Activated T-cell treated with anti-CD3 and anti-CD28 coated beads for 1 hour (primary cell): ENCODE measurements around the gene S100A11.
"Not testable (repeated sequence)": the region's sequence is repeated elsewhere in the genome, so short reads cannot be mapped to it uniquely, and the experiment has no call there.

Experiments
- DNase-seq: peaks from one replicate; pipeline ENCODE4 v3.0.0-alpha.2; 2020; ENCODE audit warnings: low read depth

Gene S100A11

DNA sequence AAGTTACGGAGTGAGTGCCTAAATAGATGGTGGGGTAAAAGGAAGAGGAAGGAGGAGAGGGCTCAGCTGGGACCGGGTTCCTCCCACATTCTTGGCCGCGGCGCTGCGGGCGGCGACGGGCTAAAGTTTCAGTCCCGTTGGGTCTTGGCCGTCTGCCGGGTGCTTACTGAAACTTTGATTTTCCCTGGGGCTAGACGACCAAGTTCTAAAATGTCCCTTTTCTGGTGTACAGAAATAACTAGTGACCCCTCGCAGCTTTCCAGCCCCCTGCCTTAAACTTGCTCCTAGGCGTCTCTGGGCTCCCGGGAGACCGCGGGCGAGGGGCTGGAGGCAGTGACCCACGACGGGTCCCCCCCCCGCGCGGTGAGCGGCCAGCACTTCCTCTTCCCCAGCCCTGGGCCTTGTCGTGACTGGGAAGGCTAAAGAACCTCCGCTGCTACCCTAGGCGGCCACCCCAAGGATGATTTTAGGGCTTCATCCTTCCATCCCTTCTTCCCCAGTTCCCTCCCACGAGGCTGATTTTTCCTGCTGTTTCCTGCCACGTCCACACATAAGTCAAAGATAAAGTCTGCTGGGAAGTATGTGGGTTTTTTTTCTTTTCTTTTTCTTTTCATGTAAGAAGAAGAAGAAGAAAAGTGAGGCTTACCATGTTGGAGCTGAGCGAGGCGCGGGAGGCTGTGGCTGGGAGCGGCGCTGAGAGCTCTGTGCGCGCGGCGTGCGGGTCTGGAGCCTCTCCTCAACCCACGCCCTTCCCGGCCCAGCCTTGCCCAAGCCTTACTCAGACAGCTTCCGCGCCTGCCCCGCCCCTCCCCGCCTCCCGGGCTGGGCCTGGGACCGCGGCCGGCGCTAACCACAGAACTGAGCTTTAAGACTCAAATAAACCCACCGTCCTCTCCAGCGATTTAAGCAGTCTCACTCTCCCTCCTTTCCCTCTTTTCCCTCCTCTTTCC is at the start of gene S100A11:
Gene S100A11, minus strand, starts transcription at position 738 of the 950 bp plus-strand sequence. Its CDS starts 89 bp downstream, at position 649.
- peak; percentile 63 for DNase-seq

DNA sequence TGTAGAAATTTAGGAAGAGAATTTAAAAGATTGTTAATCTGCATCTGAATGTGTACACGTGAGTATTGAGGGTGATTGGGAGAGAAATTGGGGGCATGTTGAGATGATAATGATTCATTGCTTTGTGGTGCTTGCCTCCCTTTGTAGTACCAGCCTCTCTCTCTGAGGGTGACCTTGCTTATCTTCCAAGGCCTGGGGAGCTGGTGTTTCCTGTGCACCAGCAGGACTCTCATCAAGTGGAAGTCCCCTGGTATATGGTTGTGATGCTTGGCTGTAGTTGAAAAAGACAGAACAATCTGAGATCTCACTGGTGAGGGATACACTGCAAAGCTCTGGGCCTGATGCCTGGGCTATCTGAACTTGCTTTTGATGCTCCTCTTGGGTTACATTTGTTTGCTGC is 48.0 kb upstream of the S100A11 start:
- DNase-seq = no peak

DNA sequence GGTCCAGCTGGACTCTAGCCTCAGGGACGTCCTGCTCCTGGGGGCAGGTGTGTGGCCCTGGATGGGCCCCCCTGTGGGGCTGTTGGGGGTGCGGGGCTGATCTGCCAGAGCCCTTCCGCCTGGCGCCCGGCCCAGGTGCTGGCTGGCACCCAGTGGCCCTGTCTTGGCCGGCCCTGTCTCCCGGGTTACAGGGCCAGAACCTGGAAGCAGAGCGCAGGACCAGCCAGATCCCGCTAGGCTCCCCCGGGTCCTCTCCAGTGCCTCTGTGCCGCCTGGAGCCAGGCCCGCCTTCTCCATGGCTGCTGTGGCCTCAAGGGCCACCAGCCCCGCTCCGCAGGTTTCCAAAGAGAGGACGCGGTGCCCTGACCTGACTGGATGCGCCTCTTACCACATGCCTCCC is 44.2 kb upstream of the S100A11 start:
- not testable (repeated sequence) for DNase-seq

DNA sequence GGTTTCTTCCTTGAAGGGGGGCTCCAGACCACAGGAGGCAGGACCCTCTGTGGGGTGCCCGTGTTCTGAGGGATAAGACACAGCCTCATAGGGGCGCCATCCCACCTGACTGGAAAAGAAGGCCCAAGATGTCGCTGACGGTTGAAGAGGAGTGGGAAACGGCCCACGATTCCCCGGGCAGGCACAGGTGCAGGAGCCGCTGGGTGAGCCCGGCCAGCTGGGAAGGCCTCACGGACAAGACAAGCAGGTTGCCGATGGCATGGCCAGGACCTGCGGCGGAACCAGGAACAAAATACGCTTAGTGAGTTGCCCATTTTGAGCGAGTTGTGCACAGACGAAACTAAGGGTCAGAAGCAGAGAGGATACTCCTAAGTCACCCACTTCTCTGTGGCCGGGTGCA is 43.7 kb upstream of the S100A11 start:
- DNase-seq = not testable (repeated sequence)

DNA sequence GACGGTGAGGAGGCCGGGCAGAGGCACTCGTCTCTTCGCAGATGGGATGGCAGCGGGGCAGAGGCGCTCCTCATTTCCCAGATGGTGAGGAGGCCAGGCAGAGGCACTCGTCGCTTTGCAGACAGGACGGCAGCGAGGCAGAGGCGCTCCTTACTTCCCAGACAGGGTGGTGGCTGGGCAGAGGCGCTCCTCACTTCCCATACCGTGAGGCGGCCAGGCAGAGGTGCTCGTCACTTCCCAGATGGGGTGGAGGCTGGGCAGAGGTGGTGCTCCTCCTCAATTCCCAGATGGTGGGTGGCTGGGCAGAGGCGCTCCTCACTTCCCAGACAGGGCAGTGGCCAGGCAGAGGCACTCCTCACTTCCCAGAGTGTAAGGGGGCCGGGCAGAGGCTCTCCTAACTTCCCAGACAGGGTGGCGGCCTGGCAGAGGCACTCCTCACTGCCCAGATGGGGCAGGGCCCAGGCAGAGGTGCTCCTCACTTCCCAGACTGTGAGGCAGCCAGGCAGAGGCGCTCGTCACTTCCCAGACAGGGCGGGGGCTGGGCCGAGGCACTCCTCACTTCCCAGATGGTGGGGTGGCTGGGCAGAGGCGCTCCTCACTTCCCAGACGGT is 42.1 kb upstream of the S100A11 start:
- no peak for DNase-seq

DNA sequence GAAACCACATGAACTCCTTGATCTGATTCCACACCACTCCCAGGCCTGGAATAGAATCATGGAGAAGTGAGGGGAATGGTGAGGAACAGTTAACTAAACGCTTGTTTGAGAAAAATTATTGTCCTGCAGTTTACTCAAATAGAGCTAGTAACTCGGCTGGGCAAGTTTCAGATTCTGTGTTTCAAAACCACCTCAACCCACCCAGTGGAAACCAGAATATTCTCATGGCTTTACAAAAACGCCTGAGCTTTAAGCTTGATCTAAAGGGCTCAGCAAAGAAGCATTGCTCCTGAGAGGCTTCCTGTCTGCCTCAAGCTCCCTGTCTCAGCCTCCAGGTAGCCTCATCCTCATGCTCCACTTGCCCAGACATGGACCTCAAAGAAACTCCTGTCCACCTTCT is 35.5 kb upstream of the S100A11 start:
- no peak for DNase-seq

DNA sequence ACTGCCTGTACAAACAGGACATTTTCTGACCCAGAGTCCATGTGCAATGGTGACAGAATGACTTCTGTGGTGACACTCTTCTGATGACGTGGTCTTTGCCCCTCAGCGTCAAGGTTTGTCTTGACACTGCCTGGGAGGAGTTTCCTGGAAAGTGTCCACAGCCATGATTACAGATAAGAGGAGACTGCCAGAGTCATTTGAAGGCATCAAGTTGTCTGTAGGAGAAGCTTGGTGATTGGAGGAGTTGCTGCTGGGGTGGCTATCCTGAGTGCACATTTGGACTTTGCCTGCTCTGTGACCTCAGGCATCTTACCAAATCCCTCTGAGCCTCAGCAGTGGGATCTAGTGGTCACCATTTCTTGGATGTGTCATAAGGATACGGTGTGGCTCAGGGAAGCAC is 34.3 kb upstream of the S100A11 start:
- no peak for DNase-seq

DNA sequence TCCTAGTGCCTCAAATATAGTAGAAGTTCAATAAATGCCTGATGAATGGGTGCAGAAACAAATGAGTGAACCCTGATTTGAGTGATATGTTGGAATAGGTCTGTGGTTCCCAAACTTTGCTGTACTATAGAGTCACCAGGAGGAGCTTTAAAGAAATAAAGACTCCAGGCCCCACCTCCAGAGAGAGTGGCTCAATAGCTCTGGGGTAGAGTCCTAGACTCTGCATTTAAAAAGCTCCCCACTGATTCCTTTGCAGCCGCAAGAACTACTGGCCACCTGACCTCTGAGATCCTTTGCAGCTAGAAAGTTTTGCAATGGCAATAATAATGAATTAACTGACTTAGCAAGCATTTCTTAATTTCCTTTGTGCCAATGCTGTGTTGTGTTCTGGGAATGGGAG is 31.1 kb upstream of the S100A11 start:
- no peak for DNase-seq

DNA sequence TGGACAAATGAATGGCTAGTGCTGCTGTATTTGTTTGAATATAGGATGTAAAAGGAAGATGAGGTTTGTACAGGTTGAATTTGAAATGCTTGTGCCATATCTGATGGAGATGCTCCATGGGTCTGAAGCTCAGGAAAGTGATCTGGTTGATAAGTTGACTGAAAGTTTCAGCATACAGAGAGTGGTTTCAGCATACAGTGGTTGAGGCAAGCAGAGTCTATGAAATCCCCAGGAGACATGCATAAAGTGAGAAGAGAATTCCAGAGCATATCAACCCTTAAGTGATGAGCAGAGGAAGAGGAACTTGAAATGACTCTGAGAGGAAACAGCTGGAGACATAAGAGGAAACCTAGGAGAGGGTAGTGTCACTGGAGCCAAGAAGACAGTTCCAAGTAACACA is 30.3 kb upstream of the S100A11 start:
- DNase-seq = no peak

DNA sequence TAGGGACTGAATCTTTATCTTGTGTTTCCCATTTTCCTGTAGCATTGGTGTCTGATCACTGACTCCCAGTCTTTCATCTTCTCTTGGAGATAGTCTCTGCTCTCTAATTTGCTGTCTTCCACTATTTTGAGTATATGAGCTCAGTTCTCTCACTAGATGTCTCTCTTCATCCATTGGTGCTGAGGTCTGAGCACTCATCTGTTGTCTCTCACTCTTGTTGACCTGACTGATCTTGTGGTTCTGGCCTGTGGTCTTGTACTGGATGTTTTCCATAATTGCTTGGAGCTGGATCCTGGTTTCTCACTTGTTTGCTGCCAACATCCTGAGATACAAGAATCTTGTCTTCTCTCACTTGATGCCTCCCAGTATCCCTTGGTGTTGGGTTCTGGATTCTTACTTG is 25.1 kb upstream of the S100A11 start:
- no peak for DNase-seq

DNA sequence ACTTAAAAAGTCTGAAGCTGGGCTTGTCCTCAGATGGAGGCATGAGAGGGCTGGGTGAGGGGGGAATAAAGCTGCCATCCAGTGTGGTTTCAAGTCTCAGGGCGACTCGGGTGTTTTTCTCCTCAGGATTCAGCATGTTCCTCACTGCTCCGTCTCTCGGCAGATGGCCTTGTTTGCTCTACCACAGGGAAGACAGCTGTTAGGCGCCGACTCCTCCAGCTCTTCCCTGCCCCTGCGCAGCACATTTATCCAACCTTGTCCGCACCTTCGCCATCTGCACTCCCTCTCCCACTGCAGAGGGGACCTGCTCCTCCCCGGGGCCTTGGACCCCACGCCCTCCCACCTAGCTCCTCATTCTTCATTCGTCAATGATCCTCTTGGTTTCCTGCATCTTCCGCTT is 16.6 kb upstream of the S100A11 start:
- DNase-seq = no peak

DNA sequence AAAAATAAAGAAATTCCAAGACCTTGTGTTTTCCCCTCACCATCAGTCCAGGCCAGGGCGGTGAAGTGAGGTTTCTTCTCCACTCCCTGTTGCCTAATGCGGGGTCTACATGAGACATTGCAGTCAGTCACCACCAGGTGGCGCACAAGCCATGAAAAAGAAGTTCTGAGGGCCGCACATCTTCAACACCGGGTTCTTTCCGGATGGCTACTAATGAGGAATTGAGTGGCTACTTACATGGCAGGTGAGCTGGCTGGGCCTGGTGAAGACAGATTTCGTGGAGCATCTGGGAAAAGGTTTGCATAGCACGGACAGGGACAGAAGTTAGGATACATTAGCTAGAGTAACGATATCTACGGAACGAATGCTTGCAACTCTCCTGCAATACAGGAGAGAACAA is 15.8 kb upstream of the S100A11 start:
- peak; percentile 88 for DNase-seq

DNA sequence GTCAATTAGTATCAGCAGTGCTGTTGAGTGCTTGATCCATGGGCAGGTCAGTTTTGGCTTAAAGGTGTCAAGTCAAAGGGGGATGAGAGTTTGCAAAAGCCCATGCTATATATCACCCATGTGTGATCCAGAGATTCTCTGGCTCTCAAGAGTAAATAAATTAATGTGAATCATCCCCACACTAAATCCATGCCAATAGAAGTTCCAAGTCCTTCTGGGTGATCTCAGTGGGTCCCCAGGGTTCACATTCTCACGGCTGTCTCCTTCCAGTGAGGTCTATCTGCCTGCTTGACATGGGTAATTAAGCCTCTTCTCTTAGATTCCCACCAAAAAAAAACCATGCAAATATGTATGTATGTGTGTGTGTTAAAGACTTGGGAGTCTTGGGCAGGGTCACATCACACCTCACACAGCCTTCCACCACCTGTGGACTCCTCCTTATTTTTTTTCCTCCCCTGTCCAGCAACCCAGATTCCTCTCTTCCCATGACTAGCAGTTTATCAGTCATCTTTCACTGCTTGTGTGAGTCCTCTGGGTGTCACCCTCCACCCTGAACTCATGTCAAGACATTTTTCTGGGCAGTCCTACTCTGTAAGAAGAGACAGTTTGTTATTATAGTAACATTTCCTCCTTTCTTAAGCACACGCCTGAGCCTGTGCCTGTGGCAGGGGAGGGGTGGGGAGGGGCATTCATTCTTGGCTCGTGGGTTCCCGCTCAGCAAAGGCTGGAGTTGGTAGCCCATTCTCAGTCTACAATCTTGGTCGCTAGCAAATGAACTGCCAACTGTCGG is 14.3 kb upstream of the S100A11 start:
- DNase-seq = no peak

DNA sequence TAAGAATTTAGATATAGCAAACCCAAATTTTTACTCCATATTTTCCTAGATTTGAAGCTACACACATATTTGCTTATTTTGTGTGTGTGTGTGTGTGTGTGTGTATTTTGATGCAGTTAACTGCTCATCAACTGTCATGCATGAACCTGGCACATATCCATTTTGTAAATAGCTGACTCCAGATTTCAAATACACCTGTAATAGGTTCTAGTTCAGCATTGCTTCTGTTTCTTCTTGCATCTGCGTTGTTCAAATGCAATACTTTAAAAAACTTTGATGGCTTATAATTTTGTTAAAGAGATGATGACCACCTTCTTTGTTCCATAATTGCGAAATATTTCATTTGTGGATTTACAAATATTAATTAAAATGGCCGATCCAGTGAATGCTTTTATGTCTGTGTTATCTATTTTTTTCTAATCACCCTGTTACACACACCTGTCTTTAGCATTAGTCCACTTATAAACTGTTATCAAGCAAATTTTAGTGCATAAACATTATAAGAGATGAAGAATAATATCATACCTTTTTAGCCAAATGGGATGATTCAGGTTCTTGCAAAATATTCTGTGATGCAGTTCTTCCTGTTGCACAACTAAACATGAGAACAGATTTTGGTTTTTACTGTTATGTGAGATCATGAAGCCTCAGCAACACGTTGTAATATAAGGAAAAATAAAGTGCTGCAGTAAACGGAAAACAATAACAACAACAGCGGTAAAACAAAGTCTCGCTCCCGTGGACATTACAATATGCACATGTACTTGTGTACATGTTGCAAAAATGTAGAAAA is 12.7 kb upstream of the S100A11 start:
- DNase-seq = no peak

DNA sequence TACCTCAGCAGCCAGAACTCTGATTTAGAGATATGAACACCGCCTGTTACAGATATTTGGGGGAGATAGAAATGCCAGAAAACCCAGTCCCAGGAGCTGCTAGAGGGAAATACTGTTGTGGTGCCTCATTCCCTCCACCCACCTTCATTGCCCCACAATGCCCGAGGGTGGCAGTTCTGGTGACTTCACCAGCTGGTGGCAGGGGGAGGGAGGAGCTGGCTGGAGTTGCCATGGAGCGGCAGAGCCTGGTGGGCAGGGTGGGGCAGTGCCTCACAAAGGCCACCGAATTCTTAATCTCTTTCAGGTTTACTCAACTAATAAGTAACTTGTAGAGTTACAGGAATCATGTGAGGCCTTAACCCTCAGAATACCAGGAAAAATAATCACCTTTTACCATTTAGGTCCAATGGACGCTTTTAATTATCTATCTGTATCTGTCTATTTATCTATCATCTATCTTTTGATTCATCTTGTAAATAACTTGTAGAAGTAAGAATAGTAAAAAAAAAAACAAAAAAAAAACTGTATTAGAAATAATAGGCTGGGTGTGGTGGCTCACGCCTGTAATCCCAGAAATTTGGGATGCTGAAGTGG is 11.7 kb upstream of the S100A11 start:
- peak; percentile 52 for DNase-seq

DNA sequence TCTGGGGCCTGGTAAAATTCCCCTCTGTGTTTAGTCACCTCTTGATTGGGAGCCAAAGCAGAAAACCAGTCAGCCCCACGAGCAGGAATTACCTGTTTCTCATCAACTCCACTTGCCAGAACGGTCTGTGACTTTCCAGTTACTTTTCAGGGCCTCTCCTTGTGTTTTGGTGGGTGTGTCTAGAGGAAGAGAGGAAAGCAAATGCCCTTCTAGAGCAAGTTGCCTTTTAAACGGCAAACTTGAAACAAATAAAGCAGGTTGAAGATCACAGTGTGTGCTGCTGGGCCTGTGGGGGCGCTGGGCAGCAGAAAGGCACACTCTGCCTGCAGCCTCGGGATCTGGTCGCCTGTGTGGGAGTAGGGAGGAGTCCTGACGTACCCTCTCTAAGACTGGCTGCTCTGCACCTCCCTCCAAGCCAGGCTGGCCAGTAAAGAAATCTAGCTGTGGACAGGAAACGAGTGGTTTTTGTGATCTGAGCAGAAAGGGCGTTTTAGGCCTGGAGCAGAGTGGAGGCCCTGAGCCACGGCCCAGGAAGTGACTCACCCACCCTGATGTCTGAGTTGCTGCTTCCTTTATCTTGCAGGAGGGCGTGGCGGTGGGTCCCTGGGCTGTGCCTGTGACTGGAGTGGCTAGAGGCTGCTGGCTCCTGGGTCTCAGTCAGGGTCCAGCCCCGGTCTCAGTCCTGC is 11.1 kb upstream of the S100A11 start:
- peak; percentile 78 for DNase-seq

DNA sequence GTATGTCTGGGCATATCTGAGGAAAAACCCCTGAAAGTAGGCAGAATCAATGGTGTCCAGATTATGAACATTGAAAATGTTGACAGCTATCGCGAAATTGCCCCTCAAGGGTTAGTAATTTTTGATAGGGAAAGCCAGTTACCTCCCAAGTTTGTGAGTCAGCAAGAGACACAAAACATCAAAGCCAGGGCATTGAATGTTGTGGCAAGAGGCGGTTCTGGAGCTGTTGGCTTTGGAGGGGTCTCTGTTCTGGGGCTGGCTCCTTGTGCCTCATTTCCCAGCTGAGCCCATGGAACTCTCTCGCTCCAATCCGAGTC is 10.6 kb upstream of the S100A11 start:
- DNase-seq = no peak

DNA sequence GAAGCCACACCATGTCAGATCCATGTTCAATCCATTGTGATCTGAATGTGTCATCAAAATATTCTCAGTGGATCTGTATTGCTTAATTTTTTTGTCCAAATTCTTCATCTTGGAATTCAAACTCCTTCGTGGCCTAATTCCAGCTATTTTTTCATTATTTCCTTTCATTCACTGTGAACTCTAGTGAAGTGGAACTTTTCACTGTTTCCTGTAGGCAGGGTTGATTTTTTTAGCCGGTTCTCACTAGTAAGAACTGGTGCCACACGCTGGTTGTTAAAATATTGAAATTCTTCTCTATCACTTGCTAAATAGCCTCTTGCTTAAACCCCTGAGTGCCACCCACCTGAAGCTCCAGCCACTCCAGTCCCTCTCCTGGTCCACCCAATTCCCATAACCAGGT is 7.6 kb upstream of the S100A11 start:
- no peak for DNase-seq

DNA sequence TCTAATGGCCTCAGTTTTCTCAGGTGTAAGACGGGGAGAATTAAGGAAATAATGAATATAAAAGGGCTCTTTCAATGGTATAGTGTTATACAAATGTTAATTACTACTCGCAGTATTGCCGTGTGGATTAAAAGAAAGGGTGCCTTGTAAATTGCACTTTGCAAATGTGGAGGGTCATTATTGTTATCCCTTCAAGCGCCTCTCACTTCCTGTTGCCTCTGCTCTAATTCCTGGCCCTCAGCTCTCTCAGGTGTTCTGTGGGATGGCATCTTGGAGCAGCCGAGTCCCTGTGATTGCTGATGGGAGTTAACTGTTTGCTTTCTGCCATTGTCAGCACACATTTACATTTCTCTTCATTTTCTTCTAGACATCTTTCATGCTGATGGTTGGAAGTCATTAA is 7.1 kb upstream of the S100A11 start:
- no peak for DNase-seq

DNA sequence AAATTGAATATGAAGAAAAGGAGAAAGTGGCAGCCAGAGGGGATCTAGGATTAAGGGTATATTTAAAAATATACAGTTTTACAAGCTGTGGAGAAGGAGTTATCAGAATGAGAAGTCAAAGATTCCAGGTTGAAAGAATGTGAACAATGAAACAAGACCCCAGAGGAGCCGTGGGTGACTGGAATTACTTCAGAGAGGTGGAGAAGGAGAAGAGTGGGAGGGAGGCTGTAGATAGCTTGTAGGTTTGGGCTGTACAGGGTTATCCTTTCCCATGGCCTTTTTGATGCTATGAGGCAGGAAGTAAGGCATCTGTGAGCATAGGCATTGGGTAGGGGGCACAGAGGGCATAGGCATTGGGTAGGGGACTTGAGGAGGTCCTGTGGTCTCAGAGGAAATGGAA is 5.2 kb upstream of the S100A11 start:
- no peak for DNase-seq

DNA sequence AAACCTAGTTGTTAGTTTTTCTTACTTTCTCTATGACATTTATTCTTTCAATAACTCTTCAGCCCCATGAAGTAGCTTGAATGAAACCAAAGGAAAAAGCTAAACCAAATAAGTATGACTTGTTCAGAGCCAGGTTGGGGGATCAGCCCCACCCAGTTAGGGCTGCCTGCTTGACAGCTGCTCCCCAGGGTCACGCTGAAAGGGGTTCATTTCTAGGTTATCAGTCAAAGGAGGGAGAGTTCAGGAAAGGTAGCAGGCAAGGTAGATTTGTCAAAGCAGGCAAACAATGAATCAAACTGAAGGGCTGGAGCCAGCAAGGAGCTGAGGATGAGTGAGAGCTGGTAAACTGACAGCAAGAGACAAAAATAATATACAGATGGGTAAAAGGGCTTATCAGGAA is 3.1 kb upstream of the S100A11 start:
- DNase-seq = no peak
